Epithelial cell of prostate (primary cell): Measurements from ENCODE around the gene ANKRD44.
A peak's percentile ranks its signal among the peaks of the same experiment; 100 is the strongest.
"Not testable (repeated sequence)": the region's sequence is repeated elsewhere in the genome, so short reads cannot be mapped to it uniquely, and the experiment has no call there.

Experiments
- DNase-seq: peaks from one replicate; pipeline ENCODE4 v3.0.0-alpha.2; 2011; ENCODE audit warnings: low read depth, low spot score
- H3K27ac ChIP-seq: fragments of 450-650 bp; 2 replicates; pipeline ENCODE4 v1.5.1; 2017; ENCODE audit warnings: mild to moderate bottlenecking

Gene ANKRD44

GRCh38 chr2:197310271-197310985 lies at the start of gene ANKRD44:
ANKRD44 (minus strand) TSS chr2:197310780; CDS start chr2:197310604, 176 bp downstream.
- peak; percentile 33 for DNase-seq
- H3K27ac ChIP-seq: no peak within 1 kb of the TSS

- no peak for DNase-seq
- H3K27ac ChIP-seq: no peak overlapping the region
Observed at GRCh38 chr2:197359859-197360258, 49.3 kb upstream of the ANKRD44 start.

- H3K27ac ChIP-seq: no peak overlapping the region
- no peak for DNase-seq
Observed at GRCh38 chr2:197358931-197359330, 48.4 kb upstream of the ANKRD44 start.

- no peak overlapping the region for H3K27ac ChIP-seq
- no peak for DNase-seq
Observed at GRCh38 chr2:197357986-197358385, 47.4 kb upstream of the ANKRD44 start.

GRCh38 chr2:197356136-197356535 lies 45.6 kb upstream of the ANKRD44 start:
- DNase-seq: no peak
- H3K27ac ChIP-seq: no peak overlapping the region

GRCh38 chr2:197354169-197354558 lies 43.6 kb upstream of the ANKRD44 start:
- no peak for DNase-seq
- no peak overlapping the region for H3K27ac ChIP-seq

- no peak for DNase-seq
- H3K27ac ChIP-seq: no peak overlapping the region
Observed at GRCh38 chr2:197353393-197354168, 43.0 kb upstream of the ANKRD44 start.

- H3K27ac ChIP-seq: no peak overlapping the region
- no peak for DNase-seq
Observed at GRCh38 chr2:197349699-197350098, 39.1 kb upstream of the ANKRD44 start.

- DNase-seq: no peak
- no peak overlapping the region for H3K27ac ChIP-seq
Observed at GRCh38 chr2:197348721-197349360, 38.3 kb upstream of the ANKRD44 start.

- no peak overlapping the region for H3K27ac ChIP-seq
- no peak for DNase-seq
Observed at GRCh38 chr2:197345846-197346370, 35.3 kb upstream of the ANKRD44 start.

GRCh38 chr2:197343968-197344367 lies 33.4 kb upstream of the ANKRD44 start:
- not testable (repeated sequence) for DNase-seq, H3K27ac ChIP-seq

- DNase-seq: no peak
- H3K27ac ChIP-seq: no peak overlapping the region
Observed at GRCh38 chr2:197340591-197340990, 30.0 kb upstream of the ANKRD44 start.

- H3K27ac ChIP-seq: no peak overlapping the region
- DNase-seq: no peak
Observed at GRCh38 chr2:197339496-197340220, 29.1 kb upstream of the ANKRD44 start.

GRCh38 chr2:197339016-197339415 lies 28.4 kb upstream of the ANKRD44 start:
- no peak for DNase-seq
- H3K27ac ChIP-seq: no peak overlapping the region

- H3K27ac ChIP-seq: no peak overlapping the region
- DNase-seq: no peak
Observed at GRCh38 chr2:197332641-197333040, 22.1 kb upstream of the ANKRD44 start.

GRCh38 chr2:197328461-197328860 lies 17.9 kb upstream of the ANKRD44 start:
- DNase-seq: no peak
- no peak overlapping the region for H3K27ac ChIP-seq

- no peak overlapping the region for H3K27ac ChIP-seq
- DNase-seq: no peak
Observed at GRCh38 chr2:197327472-197328098, 17.0 kb upstream of the ANKRD44 start.

GRCh38 chr2:197327073-197327471 lies 16.5 kb upstream of the ANKRD44 start:
- DNase-seq: no peak
- H3K27ac ChIP-seq: no peak overlapping the region

- DNase-seq: no peak
- no peak overlapping the region for H3K27ac ChIP-seq
Observed at GRCh38 chr2:197324801-197325200, 14.2 kb upstream of the ANKRD44 start.
